ENCODE results near the gene MNDA.

DNA sequence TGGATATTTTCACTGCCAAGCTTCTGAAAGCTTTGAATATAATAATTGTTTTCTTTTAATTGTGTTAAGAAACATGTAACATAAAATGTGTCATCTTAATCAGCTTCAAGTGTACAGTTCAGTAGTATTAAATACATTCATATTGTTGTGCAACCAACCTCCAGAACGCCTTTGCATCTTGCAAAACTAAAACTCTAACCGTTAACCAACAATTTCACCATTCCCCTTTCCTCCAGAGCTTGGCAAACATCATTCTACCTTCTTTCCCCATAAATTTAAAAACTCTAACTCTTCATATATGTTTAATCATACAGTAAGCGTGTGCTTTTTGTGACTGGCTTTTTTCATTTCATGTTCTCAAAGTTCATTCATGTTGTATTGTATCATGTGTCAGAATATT is 2.1 kb downstream of the MNDA start:
- TF ChIP-seq, protein P1, sequence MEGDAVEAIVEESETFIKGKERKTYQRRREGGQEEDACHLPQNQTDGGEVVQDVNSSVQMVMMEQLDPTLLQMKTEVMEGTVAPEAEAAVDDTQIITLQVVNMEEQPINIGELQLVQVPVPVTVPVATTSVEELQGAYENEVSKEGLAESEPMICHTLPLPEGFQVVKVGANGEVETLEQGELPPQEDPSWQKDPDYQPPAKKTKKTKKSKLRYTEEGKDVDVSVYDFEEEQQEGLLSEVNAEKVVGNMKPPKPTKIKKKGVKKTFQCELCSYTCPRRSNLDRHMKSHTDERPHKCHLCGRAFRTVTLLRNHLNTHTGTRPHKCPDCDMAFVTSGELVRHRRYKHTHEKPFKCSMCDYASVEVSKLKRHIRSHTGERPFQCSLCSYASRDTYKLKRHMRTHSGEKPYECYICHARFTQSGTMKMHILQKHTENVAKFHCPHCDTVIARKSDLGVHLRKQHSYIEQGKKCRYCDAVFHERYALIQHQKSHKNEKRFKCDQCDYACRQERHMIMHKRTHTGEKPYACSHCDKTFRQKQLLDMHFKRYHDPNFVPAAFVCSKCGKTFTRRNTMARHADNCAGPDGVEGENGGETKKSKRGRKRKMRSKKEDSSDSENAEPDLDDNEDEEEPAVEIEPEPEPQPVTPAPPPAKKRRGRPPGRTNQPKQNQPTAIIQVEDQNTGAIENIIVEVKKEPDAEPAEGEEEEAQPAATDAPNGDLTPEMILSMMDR (conservative IDR thresholded peaks at IDR 0.05; ENCODE audit: low read length): no peak
- TF ChIP-seq EZH2phosphoT487 (IDR thresholded peaks at IDR 0.05; ENCODE audit: borderline replicate concordance): no peak

Data from Loucy (cell line).